HepG2 (cell line): ENCODE results near the gene TBX6. TPM values are rescaled to one million over a fixed set of nuclear protein-coding genes. Genes with fewer than 3 reads are reported as not detected.

Source experiments
- CCDC6 ChIP-seq: sonication (generic); formaldehyde crosslinking; IDR thresholded peaks from 2 replicates; pipeline ENCODE4 v1.8.1; 2022; ENCODE audit warnings: mild to moderate bottlenecking, missing genetic modification reagents, moderate library complexity
- CREM ChIP-seq, 2 experiments: sonication (generic) in 1 of 2; formaldehyde crosslinking in 1 of 2; IDR thresholded peaks; 2 replicates each; pipeline versions ENCODE4 v1.4.0 to v1.6.1; 2016 to 2020; ENCODE audit warnings: antibody characterized with exemption in 1 of 2, mild to moderate bottlenecking in 1 of 2, missing genetic modification reagents in 1 of 2
- E2F1 ChIP-seq: sonication (generic); formaldehyde crosslinking; IDR thresholded peaks from 2 replicates; pipeline ENCODE4 v1.5.0; 2020; ENCODE audit warnings: missing genetic modification reagents
- FOXJ3 ChIP-seq: sonication (generic); formaldehyde crosslinking; IDR thresholded peaks from 2 replicates; pipeline ENCODE4 v1.4.0; 2020; ENCODE audit warnings: missing genetic modification reagents, mild to moderate bottlenecking, borderline replicate concordance
- KLF9 ChIP-seq: IDR thresholded peaks from 2 replicates; pipeline ENCODE4 v1.6.1; 2016; ENCODE audit warnings: low read depth
- MXD4 ChIP-seq: IDR thresholded peaks from 2 replicates; pipeline ENCODE4 v1.6.1; 2016; ENCODE audit warnings: mild to moderate bottlenecking, missing biosample characterization, missing genetic modification reagents
- NFKBIZ ChIP-seq: IDR thresholded peaks from 2 replicates; pipeline ENCODE4 v1.6.1; 2018; ENCODE audit warnings: missing genetic modification reagents, missing compliant biosample characterization
- PHF8 ChIP-seq: sonication (generic); formaldehyde crosslinking; IDR thresholded peaks from 2 replicates; pipeline ENCODE4 v1.5.0; 2020; ENCODE audit warnings: missing genetic modification reagents
- SMARCC2 ChIP-seq: fragments of 450-650 bp; IDR thresholded peaks from 2 replicates; pipeline ENCODE4 v1.6.1; 2017; ENCODE audit warnings: antibody characterized with exemption, mild to moderate bottlenecking
- STAG1 ChIP-seq: sonication (generic); formaldehyde crosslinking; IDR thresholded peaks from 2 replicates; pipeline ENCODE4 v1.4.0; 2020; ENCODE audit warnings: missing genetic modification reagents
- TOPORS ChIP-seq: sonication (generic); formaldehyde crosslinking; IDR thresholded peaks from 2 replicates; pipeline ENCODE4 v1.8.0; 2023; ENCODE audit warnings: mild to moderate bottlenecking, missing genetic modification reagents
- ZFP36 ChIP-seq: fragments of 150-350 bp; IDR thresholded peaks from 2 replicates; pipeline ENCODE4 v1.6.1; 2018; ENCODE audit warnings: borderline replicate concordance, low read length, low read depth; ENCODE audit not compliant: partially characterized antibody
- ZNF274 ChIP-seq: sonication (generic); formaldehyde crosslinking; IDR thresholded peaks from 2 replicates; pipeline ENCODE4 v1.5.1; 2020; ENCODE audit warnings: mild to moderate bottlenecking, missing genetic modification reagents
- ZNF567 ChIP-seq: sonication (generic); formaldehyde crosslinking; IDR thresholded peaks from 2 replicates; pipeline ENCODE4 v1.8.1; 2023; ENCODE audit warnings: mild to moderate bottlenecking, missing genetic modification reagents, borderline replicate concordance
- ZNF616 ChIP-seq: sonication (generic); formaldehyde crosslinking; IDR thresholded peaks from 2 replicates; pipeline ENCODE4 v1.5.0; 2020; ENCODE audit warnings: low read depth, mild to moderate bottlenecking, missing genetic modification reagents
- ZNF644 ChIP-seq: IDR thresholded peaks from 2 replicates; pipeline ENCODE4 v1.6.1; 2016; ENCODE audit warnings: low read depth
- ZNF672 ChIP-seq: sonication (generic); formaldehyde crosslinking; IDR thresholded peaks from 2 replicates; pipeline ENCODE4 v1.8.1; 2022; ENCODE audit warnings: missing genetic modification reagents
- polyA plus RNA-seq, 8 experiments: library from polyadenylated mRNA; depleted of rRNA in 3 of 8; stranded (reverse) in 7 of 8; unstranded in 1 of 8; fragments of >200 nt; fragmentation: Illumina TruSeq in 4 of 8; extraction: Trizol in 4 of 8; gene quantifications; 2 replicates each; pipeline versions ENCODE4 v1.2.1 to v1.2.3, GENCODE V29; 2011 to 2016; ENCODE audit warnings: low read depth in 4 of 8, missing spikeins in 1 of 8, mixed read lengths in 1 of 8; ENCODE audit not compliant: insufficient read depth in 1 of 8
- total RNA-seq, 5 experiments: library from RNA; depleted of rRNA; stranded (reverse); fragments of >200 nt; fragmentation: Illumina TruSeq; extraction: Trizol; gene quantifications; 2 replicates each; pipeline ENCODE4 v1.2.3, GENCODE V29; 2016; ENCODE audit warnings: low read depth in 1 of 5
- TF ChIP-seq, protein P1 (sequence below): IDR thresholded peaks from 2 replicates; pipeline ENCODE4 v1.6.1; 2012; ENCODE audit warnings: low read depth, low read length, improper control_type of control experiment
- TF ChIP-seq, protein P2 (sequence below): fragments of 450-650 bp; IDR thresholded peaks from 2 replicates; pipeline ENCODE4 v1.6.1; 2017; ENCODE audit warnings: mild to moderate bottlenecking
- TF ChIP-seq, protein P3 (sequence below): sonication (generic); formaldehyde crosslinking; IDR thresholded peaks from 2 replicates; pipeline ENCODE4 v1.4.0; 2020; ENCODE audit warnings: missing genetic modification reagents
- TF ChIP-seq, protein P4 (sequence below): sonication (generic); formaldehyde crosslinking; IDR thresholded peaks from 2 replicates; pipeline ENCODE4 v1.5.0; 2020; ENCODE audit warnings: missing genetic modification reagents, mild to moderate bottlenecking, borderline replicate concordance

TBX6 gene
- total and polyA plus RNA-seq, 2 of the 13 experiments (the other 11 are each of a cell fraction or from before 2014, with no cell fraction given), result 0.24 to 0.42 TPM

- no peak for TF ChIP-seq KLF9 (CRISPR knock-in tag)
- TF ChIP-seq, protein P1, sequence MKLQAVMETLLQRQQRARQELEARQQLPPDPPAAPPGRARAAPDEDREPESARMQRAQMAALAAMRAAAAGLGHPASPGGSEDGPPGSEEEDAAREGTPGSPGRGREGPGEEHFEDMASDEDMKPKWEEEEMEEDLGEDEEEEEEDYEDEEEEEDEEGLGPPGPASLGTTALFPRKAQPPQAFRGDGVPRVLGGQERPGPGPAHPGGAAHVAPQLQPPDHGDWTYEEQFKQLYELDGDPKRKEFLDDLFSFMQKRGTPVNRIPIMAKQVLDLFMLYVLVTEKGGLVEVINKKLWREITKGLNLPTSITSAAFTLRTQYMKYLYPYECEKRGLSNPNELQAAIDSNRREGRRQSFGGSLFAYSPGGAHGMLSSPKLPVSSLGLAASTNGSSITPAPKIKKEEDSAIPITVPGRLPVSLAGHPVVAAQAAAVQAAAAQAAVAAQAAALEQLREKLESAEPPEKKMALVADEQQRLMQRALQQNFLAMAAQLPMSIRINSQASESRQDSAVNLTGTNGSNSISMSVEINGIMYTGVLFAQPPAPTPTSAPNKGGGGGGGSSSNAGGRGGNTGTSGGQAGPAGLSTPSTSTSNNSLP, result 0 out of 2 replicates have a peak, but pooled peaks have one; percentile 13
- TF ChIP-seq ZNF616 (CRISPR knock-in tag), result no peak
- peak; percentile 44; the same call in 1 of the 2 replicates for TF ChIP-seq PHF8 (CRISPR knock-in tag)
- TF ChIP-seq E2F1 (CRISPR knock-in tag), result 0 out of 2 replicates have a peak, but pooled peaks have one; percentile 34
- TF ChIP-seq, protein P2, sequence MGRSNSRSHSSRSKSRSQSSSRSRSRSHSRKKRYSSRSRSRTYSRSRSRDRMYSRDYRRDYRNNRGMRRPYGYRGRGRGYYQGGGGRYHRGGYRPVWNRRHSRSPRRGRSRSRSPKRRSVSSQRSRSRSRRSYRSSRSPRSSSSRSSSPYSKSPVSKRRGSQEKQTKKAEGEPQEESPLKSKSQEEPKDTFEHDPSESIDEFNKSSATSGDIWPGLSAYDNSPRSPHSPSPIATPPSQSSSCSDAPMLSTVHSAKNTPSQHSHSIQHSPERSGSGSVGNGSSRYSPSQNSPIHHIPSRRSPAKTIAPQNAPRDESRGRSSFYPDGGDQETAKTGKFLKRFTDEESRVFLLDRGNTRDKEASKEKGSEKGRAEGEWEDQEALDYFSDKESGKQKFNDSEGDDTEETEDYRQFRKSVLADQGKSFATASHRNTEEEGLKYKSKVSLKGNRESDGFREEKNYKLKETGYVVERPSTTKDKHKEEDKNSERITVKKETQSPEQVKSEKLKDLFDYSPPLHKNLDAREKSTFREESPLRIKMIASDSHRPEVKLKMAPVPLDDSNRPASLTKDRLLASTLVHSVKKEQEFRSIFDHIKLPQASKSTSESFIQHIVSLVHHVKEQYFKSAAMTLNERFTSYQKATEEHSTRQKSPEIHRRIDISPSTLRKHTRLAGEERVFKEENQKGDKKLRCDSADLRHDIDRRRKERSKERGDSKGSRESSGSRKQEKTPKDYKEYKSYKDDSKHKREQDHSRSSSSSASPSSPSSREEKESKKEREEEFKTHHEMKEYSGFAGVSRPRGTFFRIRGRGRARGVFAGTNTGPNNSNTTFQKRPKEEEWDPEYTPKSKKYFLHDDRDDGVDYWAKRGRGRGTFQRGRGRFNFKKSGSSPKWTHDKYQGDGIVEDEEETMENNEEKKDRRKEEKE, result no peak
- peak; percentile 88 for TF ChIP-seq ZNF274 (CRISPR knock-in tag)
- TF ChIP-seq, protein P3, sequence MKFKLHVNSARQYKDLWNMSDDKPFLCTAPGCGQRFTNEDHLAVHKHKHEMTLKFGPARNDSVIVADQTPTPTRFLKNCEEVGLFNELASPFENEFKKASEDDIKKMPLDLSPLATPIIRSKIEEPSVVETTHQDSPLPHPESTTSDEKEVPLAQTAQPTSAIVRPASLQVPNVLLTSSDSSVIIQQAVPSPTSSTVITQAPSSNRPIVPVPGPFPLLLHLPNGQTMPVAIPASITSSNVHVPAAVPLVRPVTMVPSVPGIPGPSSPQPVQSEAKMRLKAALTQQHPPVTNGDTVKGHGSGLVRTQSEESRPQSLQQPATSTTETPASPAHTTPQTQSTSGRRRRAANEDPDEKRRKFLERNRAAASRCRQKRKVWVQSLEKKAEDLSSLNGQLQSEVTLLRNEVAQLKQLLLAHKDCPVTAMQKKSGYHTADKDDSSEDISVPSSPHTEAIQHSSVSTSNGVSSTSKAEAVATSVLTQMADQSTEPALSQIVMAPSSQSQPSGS (CRISPR knock-in tag), result no peak
- no peak for TF ChIP-seq ZNF644
- no peak; the same call in 1 of the 2 replicates for TF ChIP-seq CREM (IDR thresholded peaks at IDR 0.05)
- no peak for TF ChIP-seq CREM (CRISPR knock-in tag; IDR thresholded peaks at IDR 0.05)
- no peak; the same call in 1 of the 2 replicates for TF ChIP-seq ZNF567
- TF ChIP-seq STAG1 (CRISPR knock-in tag), result peak; percentile 95
- TF ChIP-seq MXD4 (CRISPR knock-in tag), result no peak
- peak; percentile 31; the same call in 1 of the 2 replicates for TF ChIP-seq TOPORS (CRISPR knock-in tag)
- no peak for TF ChIP-seq SMARCC2
- TF ChIP-seq CCDC6 (CRISPR knock-in tag), result peak; percentile 87; the same call in 1 of the 2 replicates
- 0 out of 2 replicates have a peak, but pooled peaks have one; percentile 43 for TF ChIP-seq NFKBIZ
- no peak for TF ChIP-seq ZNF672 (CRISPR knock-in tag)
- TF ChIP-seq ZFP36, result no peak
- TF ChIP-seq, protein P4, sequence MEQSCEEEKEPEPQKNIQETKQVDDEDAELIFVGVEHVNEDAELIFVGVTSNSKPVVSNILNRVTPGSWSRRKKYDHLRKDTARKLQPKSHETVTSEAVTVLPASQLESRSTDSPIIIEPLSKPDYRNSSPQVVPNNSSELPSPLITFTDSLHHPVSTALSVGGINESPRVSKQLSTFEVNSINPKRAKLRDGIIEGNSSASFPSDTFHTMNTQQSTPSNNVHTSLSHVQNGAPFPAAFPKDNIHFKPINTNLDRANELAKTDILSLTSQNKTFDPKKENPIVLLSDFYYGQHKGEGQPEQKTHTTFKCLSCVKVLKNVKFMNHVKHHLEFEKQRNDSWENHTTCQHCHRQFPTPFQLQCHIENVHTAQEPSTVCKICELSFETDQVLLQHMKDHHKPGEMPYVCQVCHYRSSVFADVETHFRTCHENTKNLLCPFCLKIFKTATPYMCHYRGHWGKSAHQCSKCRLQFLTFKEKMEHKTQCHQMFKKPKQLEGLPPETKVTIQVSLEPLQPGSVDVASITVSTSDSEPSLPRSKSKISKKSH (CRISPR knock-in tag), result peak; percentile 57; the same call in 1 of the 2 replicates
- no peak for TF ChIP-seq FOXJ3
These were observed 20.7 kb upstream of the TBX6 start (continued) for GRCh38 chr16:30112197-30113030.
